T-cell (primary cell): ENCODE data around the gene SAMD1. TPM values are rescaled to one million over a fixed set of nuclear protein-coding genes. Genes with fewer than 3 reads are reported as not detected.
A peak's percentile ranks its signal among the peaks of the same experiment; 100 is the strongest.

ENCODE experiments used
- ATAC-seq, 4 experiments: fragments of 200-7000 bp in 3 of 4; fragments of 150-1000 bp in 1 of 4; cut with Tn5 transposase; replicated peaks in 1 of 4; 1 replicate in 3 of 4; 2 replicates in 1 of 4; pipeline ENCODE4 v1.10.0; 2021; ENCODE audit warnings: moderate library complexity in 3 of 4, mild to moderate bottlenecking in 2 of 4, moderate number of reproducible peaks in 1 of 4
- CTCF ChIA-PET, 2 donors: fragments of 300-600 bp; sonication (Branson Sonifier 250); formaldehyde crosslinking; loops; one replicate each; lab custom pipeline; 2022; ENCODE audit warnings: antibody characterized with exemption in 2 of 2; lab: Charles Lee
- POLR2A ChIA-PET, 2 donors: fragments of 300-600 bp; sonication (Branson Sonifier 250); formaldehyde crosslinking; loops; one replicate each; lab custom pipeline; 2022; ENCODE audit warnings: antibody characterized with exemption in 2 of 2; lab: Charles Lee
- DNase-seq, 35 experiments: peaks; one replicate each; pipeline versions ENCODE4 v3.0.0 to v3.0.0-alpha.2; 2013 to 2023
- H3K27ac ChIP-seq: one replicate; pipeline ENCODE4 v1.5.1; 2013; ENCODE audit warnings: low read length
- H3K27me3 ChIP-seq, 2 experiments: replicated peaks in 1 of 2; 1 replicate in 1 of 2; 2 replicates in 1 of 2; pipeline versions ENCODE4 v1.6.1 to v1.7.0; 2013; ENCODE audit warnings: low read length in 1 of 2, mixed read lengths in 1 of 2; ENCODE audit not compliant: control insufficient read depth in 2 of 2, insufficient read depth in 2 of 2; ENCODE audit errors: extremely low read depth in 1 of 2
- H3K36me3 ChIP-seq, 2 donors: 1 replicate in 1 of 2; 2 replicates in 1 of 2; pipeline versions ENCODE4 v1.6.1 to v1.7.0; 2013; ENCODE audit warnings: low read length in 1 of 2; ENCODE audit not compliant: control insufficient read depth in 2 of 2, insufficient read depth in 1 of 2; ENCODE audit errors: extremely low read depth in 1 of 2
- H3K4me1 ChIP-seq, 2 experiments: 1 replicate in 1 of 2; 2 replicates in 1 of 2; pipeline versions ENCODE4 v1.6.1 to v1.7.0; 2013; ENCODE audit warnings: low read length in 2 of 2, mixed read lengths in 1 of 2; ENCODE audit not compliant: insufficient read depth in 2 of 2, control insufficient read depth in 1 of 2; ENCODE audit errors: extremely low read depth in 1 of 2
- H3K4me3 ChIP-seq, 2 donors: 1 replicate in 1 of 2; 2 replicates in 1 of 2; pipeline versions ENCODE4 v1.5.1 to v1.7.0; 2013; ENCODE audit warnings: mild to moderate bottlenecking in 2 of 2, low read length in 1 of 2, moderate library complexity in 1 of 2; ENCODE audit not compliant: control insufficient read depth in 1 of 2; ENCODE audit errors: extremely low read depth in 1 of 2
- H3K9me3 ChIP-seq: 2 replicates; pipeline ENCODE4 v1.7.0; 2013
- H3K27ac Mint-ChIP-seq, 2 donors: one replicate each; pipeline ENCODE4 v1.8.0; 2020 to 2021; ENCODE audit warnings: mild to moderate bottlenecking in 2 of 2, mixed read lengths in 2 of 2
- H3K27me3 Mint-ChIP-seq, 2 donors: one replicate each; pipeline ENCODE4 v1.8.0; 2021 to 2022; ENCODE audit warnings: mixed read lengths in 2 of 2
- H3K36me3 Mint-ChIP-seq: one replicate; pipeline ENCODE4 v1.8.0; 2021; ENCODE audit warnings: mixed read lengths
- H3K4me1 Mint-ChIP-seq, 3 donors: one replicate each; pipeline ENCODE4 v1.8.0; 2020 to 2022; ENCODE audit warnings: mixed read lengths in 3 of 3, mild to moderate bottlenecking in 1 of 3
- H3K4me3 Mint-ChIP-seq, 3 donors: one replicate each; pipeline ENCODE4 v1.8.0; 2020 to 2022; ENCODE audit warnings: mild to moderate bottlenecking in 3 of 3, mixed read lengths in 3 of 3, moderate library complexity in 3 of 3
- H3K9me3 Mint-ChIP-seq, 3 donors: one replicate each; pipeline ENCODE4 v1.8.0; 2020 to 2022; ENCODE audit warnings: mixed read lengths in 3 of 3
- WGBS: methylation state at CpG from one replicate; pipeline ENCODE4 v1.1.5; 2013; ENCODE audit warnings: missing lambda C conversion rate; ENCODE audit not compliant: insufficient coverage; 5-methylcytosine and 5-hydroxymethylcytosine counted together
- total RNA-seq, 35 experiments: library from RNA in 6 of 35; stranded (reverse) in 6 of 35; fragments of 120-200 nt in 1 of 35; gene quantifications; one replicate each; pipeline versions ENCODE4 v1.2.1 to v1.2.4 and lab custom pipeline; 2013 to 2026

SAMD1 gene
- 10 to 100 TPM; 38.9 to 75.0 (median 59.2) TPM for total RNA-seq
- total RNA-seq (2013) = 27.6 TPM
- total RNA-seq (lab: John Stamatoyannopoulos, UW) = 12.3 to 110 (median 46.1) reads per million in 29 experiments

- peak within 1 kb of the TSS; percentile 100 for H3K27ac Mint-ChIP-seq
- H3K36me3 ChIP-seq = peaks cover 6% of the 10 kb centered on the region in 2 donors
- H3K9me3 Mint-ChIP-seq = peaks cover 0 to 7% (median 0%) of the 10 kb centered on the region in 3 donors
- H3K36me3 Mint-ChIP-seq = peaks cover 10% of the 10 kb centered on the region
- H3K4me3 Mint-ChIP-seq = peak within 1 kb of the TSS; percentile 89 to 100 (median 99)
- H3K27ac ChIP-seq = peak within 1 kb of the TSS; percentile 62
- peaks cover 0 to 23% of the 10 kb centered on the region in 2 experiments for H3K4me1 ChIP-seq
- DNase-seq (peak; percentile 74 to 92 (median 84)), ATAC-seq (peak; percentile 64 to 74 (median 66))
- peak within 1 kb of the TSS; percentile 87 to 90 for H3K4me3 ChIP-seq
- peaks cover 0 to 2% of the 10 kb centered on the region in 2 donors for H3K27me3 Mint-ChIP-seq
- H3K9me3 ChIP-seq = no peaks in the 10 kb centered on the region
- H3K27me3 ChIP-seq = no peaks in the 10 kb centered on the region
- no CpG with 5 or more reads among the region's 65 CpGs for WGBS
- peaks cover 15 to 24% (median 17%) of the 10 kb centered on the region in 3 donors for H3K4me1 Mint-ChIP-seq
- POLR2A ChIA-PET = no interaction called here
- CTCF ChIA-PET = interaction anchor here in 1 of 2 donors (0.6 to 1.5 kb wide), 2 partner anchors 46 kb away, joined by 3 read pairs; partner anchors contain the start of gene ASF1B
These were observed at the start of gene SAMD1 for GRCh38 chr19:14090509-14091080. Gene SAMD1, minus strand, starts transcription at chr19:14090751.

- Mint-ChIP-seq H3K4me1 (peaks cover 34 to 44% (median 43%) of the 10 kb centered on the region in 3 donors), H3K36me3 (peaks cover 4% of the 10 kb centered on the region), H3K9me3 (no peaks in the 10 kb centered on the region), H3K27me3 (no peaks in the 10 kb centered on the region), H3K27ac (no peak overlapping the region), H3K4me3 (peak overlapping the region in 1 of 3 donors; percentile 9)
- no peaks in the 10 kb centered on the region for H3K9me3 ChIP-seq
- ChIA-PET CTCF (interaction anchor here (0.5 to 1.4 kb wide), 6 partner anchors 14 to 365 kb away, joined by 3 to 6 read pairs (median 4); no protein-coding TSS in a partner anchor), POLR2A (interaction anchor here in 1 of 2 donors (0.5 kb wide), 1 partner anchor 217 kb away, joined by 5 read pairs; no protein-coding TSS in a partner anchor)
- no peak overlapping the region for H3K4me3 ChIP-seq
- no peak for ATAC-seq
- no peak for DNase-seq
- peaks cover 10 to 38% of the 10 kb centered on the region in 2 experiments for H3K4me1 ChIP-seq
- WGBS = 97% methylated on average over 4 of the region's 9 CpGs
- H3K36me3 ChIP-seq = peaks cover 0 to 6% of the 10 kb centered on the region in 2 donors
- H3K27ac ChIP-seq = no peak overlapping the region
- H3K27me3 ChIP-seq = no peaks in the 10 kb centered on the region
These were observed 49.4 kb upstream of the SAMD1 start for GRCh38 chr19:14139944-14140343.

GRCh38 chr19:14138576-14139265, 48.2 kb upstream of the SAMD1 start:
- H3K36me3 Mint-ChIP-seq = peaks cover 4% of the 10 kb centered on the region

GRCh38 chr19:14136509-14137281, 46.1 kb upstream of the SAMD1 start, which contains the start of gene ASF1B:
Gene ASF1B, minus strand, starts transcription at chr19:14136589. Its CDS starts 133 bp downstream, at chr19:14136456.
- CTCF ChIA-PET = interaction anchor here (0.5 to 1.8 kb wide), 42 partner anchors 10 to 382 kb away, joined by 3 to 25 read pairs (median 4); partner anchors contain the start of genes ADGRE5 (in 1 of the 2), DNAJB1 (in 1 of the 2) and PKN1 (in 1 of the 2)
- H3K4me1 Mint-ChIP-seq = peaks cover 22 to 33% (median 30%) of the 10 kb centered on the region in 3 donors
- ATAC-seq (peak; percentile 82 to 85 (median 84)), DNase-seq (peak; percentile 93 to 99 (median 97))
- H3K27me3 Mint-ChIP-seq = no peaks in the 10 kb centered on the region
- H3K36me3 ChIP-seq = peaks cover 0 to 6% of the 10 kb centered on the region in 2 donors
- H3K27me3 ChIP-seq = no peaks in the 10 kb centered on the region
- H3K4me3 Mint-ChIP-seq = peak within 1 kb of the TSS; percentile 75 to 87 (median 82)
- peak within 1 kb of the TSS; percentile 65 to 75 for H3K4me3 ChIP-seq
- peak within 1 kb of the TSS; percentile 85 for H3K27ac ChIP-seq
- peaks cover 4% of the 10 kb centered on the region for H3K36me3 Mint-ChIP-seq
- H3K9me3 ChIP-seq = no peaks in the 10 kb centered on the region
- no peaks in the 10 kb centered on the region for H3K9me3 Mint-ChIP-seq
- H3K27ac Mint-ChIP-seq = peak within 1 kb of the TSS; percentile 90 to 92
- under 1% methylated on average over 78 of the region's 78 CpGs for WGBS
- POLR2A ChIA-PET = interaction anchor here in 1 of 2 donors (1.0 to 1.7 kb wide), 3 partner anchors 105 to 389 kb away, joined by 4 to 10 read pairs (median 6); partner anchors contain the start of genes IL27RA and RFX1
- H3K4me1 ChIP-seq = peaks cover 4 to 38% of the 10 kb centered on the region in 2 experiments

More at GRCh38 chr19:14138576-14139265, 48.2 kb upstream of the SAMD1 start:
- CTCF ChIA-PET = interaction anchor here in 1 of 2 donors (0.6 to 1.3 kb wide), 3 partner anchors 11 to 106 kb away, joined by 3 to 4 read pairs (median 3); no protein-coding TSS in a partner anchor
- Histone ChIP-seq H3K4me1 (peaks cover 10 to 38% of the 10 kb centered on the region in 2 experiments), H3K9me3 (no peaks in the 10 kb centered on the region), H3K4me3 (no peak overlapping the region), H3K27me3 (no peaks in the 10 kb centered on the region), H3K36me3 (peaks cover 0 to 6% of the 10 kb centered on the region in 2 donors), H3K27ac (peak overlapping the region; percentile 7)
- H3K27ac Mint-ChIP-seq = peak overlapping the region; percentile 71 to 80
- ATAC-seq = no peak
- peaks cover 34 to 45% (median 43%) of the 10 kb centered on the region in 3 donors for H3K4me1 Mint-ChIP-seq
- WGBS = 83% methylated on average over 1 of the region's 9 CpGs
- H3K9me3 Mint-ChIP-seq = no peaks in the 10 kb centered on the region
- POLR2A ChIA-PET = no interaction called here
- peak overlapping the region; percentile 50 to 68 (median 64) for H3K4me3 Mint-ChIP-seq
- H3K27me3 Mint-ChIP-seq = no peaks in the 10 kb centered on the region
- DNase-seq = no peak

- POLR2A ChIA-PET = interaction anchor here in 1 of 2 donors (1.0 to 1.7 kb wide), 3 partner anchors 104 to 389 kb away, joined by 4 to 10 read pairs (median 6); partner anchors contain the start of genes IL27RA and RFX1
- CTCF ChIA-PET = interaction anchor here (0.5 to 1.8 kb wide), 40 partner anchors 11 to 537 kb away, joined by 3 to 25 read pairs (median 4); partner anchors contain the start of genes ADGRE5 (in 1 of the 2), DNAJB1 (in 1 of the 2) and PKN1 (in 1 of the 2)
- H3K4me3 Mint-ChIP-seq = peak overlapping the region; percentile 75 to 87 (median 82)
- peak in 1 of 35 experiments; percentile 21 for DNase-seq
- no peaks in the 10 kb centered on the region for H3K27me3 Mint-ChIP-seq
- Histone ChIP-seq H3K4me1 (peaks cover 0 to 33% of the 10 kb centered on the region in 2 experiments), H3K27ac (peak overlapping the region; percentile 45), H3K27me3 (no peaks in the 10 kb centered on the region), H3K36me3 (peaks cover 0 to 6% of the 10 kb centered on the region in 2 donors), H3K9me3 (no peaks in the 10 kb centered on the region), H3K4me3 (peak overlapping the region; percentile 60 to 63)
- peaks cover 20 to 30% (median 26%) of the 10 kb centered on the region in 3 donors for H3K4me1 Mint-ChIP-seq
- H3K9me3 Mint-ChIP-seq = no peaks in the 10 kb centered on the region
- peaks cover 4% of the 10 kb centered on the region for H3K36me3 Mint-ChIP-seq
- no peak for ATAC-seq
- H3K27ac Mint-ChIP-seq = peak overlapping the region in 1 of 2 donors; percentile 77
- WGBS = under 1% methylated on average over 36 of the region's 38 CpGs
These were observed 45.5 kb upstream of the SAMD1 start for GRCh38 chr19:14135985-14136508.
